Urothelium cell line (cell line): ENCODE measurements around the gene SPOCD1.

Experiments
- DNase-seq: peaks from one replicate; pipeline ENCODE4 v3.0.0; 2011; ENCODE audit warnings: low spot score, mixed read lengths
- FAIRE-seq: peaks from 2 replicates; lab custom pipeline; 2011; peaks lifted over from hg19 to GRCh38; lab: Jason Lieb, UNC

The SPOCD1 gene

GRCh38 chr1:31774495-31774894 is 41.3 kb downstream of the SPOCD1 start:
- DNase-seq = no peak
- FAIRE-seq = no peak

GRCh38 chr1:31773861-31774260 is 42.0 kb downstream of the SPOCD1 start:
- DNase-seq = no peak
- no peak for FAIRE-seq

- FAIRE-seq (no peak), DNase-seq (no peak)
Observed at GRCh38 chr1:31772669-31773248, 43.1 kb downstream of the SPOCD1 start.

- FAIRE-seq (no peak), DNase-seq (no peak)
Observed at GRCh38 chr1:31771891-31772668, 43.7 kb downstream of the SPOCD1 start.

- peak; percentile 9 for FAIRE-seq
Observed at GRCh38 chr1:31769720-31770390, 46.0 kb downstream of the SPOCD1 start.

GRCh38 chr1:31768939-31769704 is 46.7 kb downstream of the SPOCD1 start:
- no peak for FAIRE-seq

More at GRCh38 chr1:31769720-31770390, 46.0 kb downstream of the SPOCD1 start:
- DNase-seq = peak; percentile 30

GRCh38 chr1:31768407-31768907 is 47.4 kb downstream of the SPOCD1 start:
- no peak for FAIRE-seq
- DNase-seq = no peak

More at GRCh38 chr1:31768939-31769704, 46.7 kb downstream of the SPOCD1 start:
- no peak for DNase-seq

- no peak for DNase-seq
- no peak for FAIRE-seq
Observed at GRCh38 chr1:31767225-31767624, 48.6 kb downstream of the SPOCD1 start.

- FAIRE-seq (no peak), DNase-seq (no peak)
Observed at GRCh38 chr1:31765516-31765915, 50.3 kb downstream of the SPOCD1 start.

GRCh38 chr1:31765041-31765467 is 50.8 kb downstream of the SPOCD1 start:
- DNase-seq = no peak
- peak; percentile 13 for FAIRE-seq

GRCh38 chr1:31764312-31765040 is 51.3 kb downstream of the SPOCD1 start, which contains the start of gene ADGRB2:
ADGRB2 (minus strand) TSS chr1:31764340; CDS start chr1:31757221, 7,119 bp downstream.
- DNase-seq (peak; percentile 77), FAIRE-seq (peak; percentile 91)

- FAIRE-seq (no peak), DNase-seq (peak; percentile 27)
Observed at GRCh38 chr1:31763671-31764311, 52.0 kb downstream of the SPOCD1 start.

- FAIRE-seq (peak; percentile 9), DNase-seq (peak; percentile 94)
Observed at GRCh38 chr1:31762726-31763670, 52.8 kb downstream of the SPOCD1 start.

- no peak for DNase-seq
- peak; percentile 20 for FAIRE-seq
Observed at GRCh38 chr1:31762323-31762722, 53.5 kb downstream of the SPOCD1 start.

GRCh38 chr1:31761883-31762282 is 53.9 kb downstream of the SPOCD1 start:
- FAIRE-seq (no peak), DNase-seq (peak; percentile 24)

GRCh38 chr1:31760471-31761470 is 55.1 kb downstream of the SPOCD1 start:
- FAIRE-seq (peak; percentile 56), DNase-seq (peak; percentile 86)
